ENCODE results near the gene ACTL10. TPM values are rescaled to one million over a fixed set of nuclear protein-coding genes. Genes with fewer than 3 reads are reported as not detected.

ACTL10 gene
- total RNA-seq, 1 donor from 2014 or later: 2.8 TPM

- intact Hi-C loops (cut with micrococcal nuclease): no loop called here
- Mint-ChIP-seq H3K4me3 (no peak overlapping the region), H3K9me3 (no peaks in the 10 kb centered on the region), H3K4me1 (peaks cover 2% of the 10 kb centered on the region), H3K27me3 (no peaks in the 10 kb centered on the region), H3K36me3 (ENCODE audit: low read depth) (peaks cover 46% of the 10 kb centered on the region), H3K27ac (no peak overlapping the region)
- DNase-seq (no peak), ATAC-seq (ENCODE audit: low read depth) (no peak)
- TF ChIP-seq CTCF (IDR thresholded peaks at IDR 0.05): no peak
- POLR2A ChIA-PET: no interaction called here
- CTCF ChIA-PET: no interaction called here
Measured at GRCh38 chr20:33711446-33711738, 44.6 kb downstream of the ACTL10 start.

- no peaks in the 10 kb centered on the region for H3K9me3 Mint-ChIP-seq
- CTCF ChIA-PET: no interaction called here
- ATAC-seq (ENCODE audit: low read depth): no peak
- POLR2A ChIA-PET: no interaction called here
- DNase-seq: no peak
- H3K36me3 Mint-ChIP-seq (ENCODE audit: low read depth): peaks cover 39% of the 10 kb centered on the region
- TF ChIP-seq CTCF (IDR thresholded peaks at IDR 0.05): no peak
- H3K4me3 Mint-ChIP-seq: no peak overlapping the region
- peaks cover 7% of the 10 kb centered on the region for H3K4me1 Mint-ChIP-seq
- H3K27ac Mint-ChIP-seq: no peak overlapping the region
- intact Hi-C loops (cut with micrococcal nuclease): no loop called here
- H3K27me3 Mint-ChIP-seq: no peaks in the 10 kb centered on the region
Measured at GRCh38 chr20:33713865-33714367, 47.2 kb downstream of the ACTL10 start.

GRCh38 chr20:33716498-33716897 is 49.8 kb downstream of the ACTL10 start:
- CTCF ChIA-PET: no interaction called here
- H3K9me3 Mint-ChIP-seq: peaks cover 2% of the 10 kb centered on the region
- DNase-seq: no peak

More at GRCh38 chr20:33716498-33716897, 49.8 kb downstream of the ACTL10 start:
- no peak for TF ChIP-seq CTCF (IDR thresholded peaks at IDR 0.05)
- Mint-ChIP-seq H3K27me3 (no peaks in the 10 kb centered on the region), H3K4me3 (no peak overlapping the region), H3K36me3 (ENCODE audit: low read depth) (peaks cover 32% of the 10 kb centered on the region), H3K27ac (no peak overlapping the region), H3K4me1 (peaks cover 25% of the 10 kb centered on the region)
- intact Hi-C loops (cut with micrococcal nuclease): no loop called here
- POLR2A ChIA-PET: interaction anchor here (0.9 kb wide), 1 partner anchor 17 kb away, joined by 6 read pairs; no protein-coding TSS in a partner anchor
- no peak for ATAC-seq (ENCODE audit: low read depth)

Other genes with a start within 250 kb of the ACTL10 start
- gene SNTA1, start 223.2 kb upstream of the ACTL10 start, total RNA-seq: 1.7 and 2.0 TPM in 2 replicates
- 13.9 and 15.8 TPM in 2 replicates for gene CBFA2T2, start 176.8 kb upstream of the ACTL10 start, total RNA-seq
- gene C20orf144, start 4.6 kb upstream of the ACTL10 start, total RNA-seq: 0.20 and 0.27 TPM in 2 replicates
- 7.5 and 8.4 TPM in 2 replicates for gene NECAB3, start 7.5 kb downstream of the ACTL10 start, total RNA-seq
- 6.7 and 8.9 TPM in 2 replicates for gene E2F1, start 19.4 kb downstream of the ACTL10 start, total RNA-seq
- 6.8 and 7.7 TPM in 2 replicates for gene PXMP4, start 53.4 kb downstream of the ACTL10 start, total RNA-seq
- 9.2 and 10.1 TPM in 2 replicates for gene ZNF341, start 65.1 kb downstream of the ACTL10 start, total RNA-seq
- 116 and 121 TPM in 2 replicates for gene CHMP4B, start 144.4 kb downstream of the ACTL10 start, total RNA-seq